Nephron (organoid): Measurements from ENCODE around the gene SPACDR.
A peak's percentile ranks its signal among the peaks of the same experiment; 100 is the strongest.

Source experiments
- H3K27ac Mint-ChIP-seq, 3 experiments: 2 replicates each; pipeline ENCODE4 v1.8.0; 2020; ENCODE audit warnings: mixed read lengths in 3 of 3, mild to moderate bottlenecking in 2 of 3, moderate library complexity in 1 of 3
- H3K27me3 Mint-ChIP-seq: 2 replicates; pipeline ENCODE4 v1.8.0; 2021; ENCODE audit warnings: low read depth, mild to moderate bottlenecking, moderate library complexity, mixed read lengths
- H3K36me3 Mint-ChIP-seq: 2 replicates; pipeline ENCODE4 v1.8.0; 2020; ENCODE audit warnings: low read depth, mixed read lengths
- H3K4me1 Mint-ChIP-seq: 2 replicates; pipeline ENCODE4 v1.8.0; 2020; ENCODE audit warnings: mixed read lengths
- H3K4me3 Mint-ChIP-seq, 3 experiments: 2 replicates each; pipeline ENCODE4 v1.8.0; 2020; ENCODE audit warnings: mild to moderate bottlenecking in 3 of 3, mixed read lengths in 3 of 3, moderate library complexity in 2 of 3
- H3K9me3 Mint-ChIP-seq: 2 replicates; pipeline ENCODE4 v1.8.0; 2020; ENCODE audit warnings: mixed read lengths
- CTCF ChIP-seq, 3 experiments: fragments of 200-600 bp; sonication (generic); IDR thresholded peaks; one replicate each; pipeline ENCODE4 v1.5.0; 2021; ENCODE audit warnings: antibody characterized with exemption in 3 of 3; ENCODE audit not compliant: unreplicated experiment in 3 of 3

SPACDR gene

GRCh38 chr7:100491192-100491578 is 27.1 kb upstream of the SPACDR start:
- no peak for TF ChIP-seq CTCF (IDR thresholded peaks at IDR 0.05; ENCODE audit: unreplicated experiment in 3 of 3)
- Mint-ChIP-seq H3K36me3 (peaks cover 17% of the 10 kb centered on the region), H3K27ac (no peak overlapping the region), H3K9me3 (no peaks in the 10 kb centered on the region), H3K27me3 (peaks cover 22% of the 10 kb centered on the region), H3K4me1 (peaks cover 18% of the 10 kb centered on the region), H3K4me3 (peak overlapping the region in 1 of 3 experiments; percentile 51)

- H3K4me1 Mint-ChIP-seq = peaks cover 23% of the 10 kb centered on the region
- H3K9me3 Mint-ChIP-seq = no peaks in the 10 kb centered on the region
- peaks cover 14% of the 10 kb centered on the region for H3K36me3 Mint-ChIP-seq
- no peak overlapping the region for H3K4me3 Mint-ChIP-seq
- peak overlapping the region in 1 of 3 experiments; percentile 60 for H3K27ac Mint-ChIP-seq
- no peak for TF ChIP-seq CTCF (IDR thresholded peaks at IDR 0.05; ENCODE audit: unreplicated experiment in 3 of 3)
- H3K27me3 Mint-ChIP-seq = peaks cover 21% of the 10 kb centered on the region
Observed at GRCh38 chr7:100490483-100491191, 26.6 kb upstream of the SPACDR start.

GRCh38 chr7:100489824-100490223 is 25.8 kb upstream of the SPACDR start:
- no peak for TF ChIP-seq CTCF (IDR thresholded peaks at IDR 0.05; ENCODE audit: unreplicated experiment in 3 of 3)
- H3K27ac Mint-ChIP-seq = peak overlapping the region; percentile 4 to 60 (median 59)
- H3K4me1 Mint-ChIP-seq = peaks cover 26% of the 10 kb centered on the region
- peaks cover 7% of the 10 kb centered on the region for H3K36me3 Mint-ChIP-seq
- no peaks in the 10 kb centered on the region for H3K9me3 Mint-ChIP-seq
- peak overlapping the region in 2 of 3 experiments; percentile 34 to 49 for H3K4me3 Mint-ChIP-seq
- H3K27me3 Mint-ChIP-seq = peaks cover 20% of the 10 kb centered on the region

GRCh38 chr7:100489121-100489520 is 25.1 kb upstream of the SPACDR start:
- Mint-ChIP-seq H3K9me3 (no peaks in the 10 kb centered on the region), H3K36me3 (peaks cover 5% of the 10 kb centered on the region), H3K27me3 (peaks cover 17% of the 10 kb centered on the region), H3K4me3 (no peak overlapping the region), H3K27ac (no peak overlapping the region), H3K4me1 (peaks cover 31% of the 10 kb centered on the region)
- no peak for TF ChIP-seq CTCF (IDR thresholded peaks at IDR 0.05; ENCODE audit: unreplicated experiment in 3 of 3)

GRCh38 chr7:100488333-100489095 is 24.5 kb upstream of the SPACDR start:
- H3K4me3 Mint-ChIP-seq = no peak overlapping the region
- peaks cover 17% of the 10 kb centered on the region for H3K27me3 Mint-ChIP-seq
- H3K36me3 Mint-ChIP-seq = peaks cover 5% of the 10 kb centered on the region
- H3K27ac Mint-ChIP-seq = no peak overlapping the region
- no peak for TF ChIP-seq CTCF (IDR thresholded peaks at IDR 0.05; ENCODE audit: unreplicated experiment in 3 of 3)
- H3K4me1 Mint-ChIP-seq = peaks cover 31% of the 10 kb centered on the region
- H3K9me3 Mint-ChIP-seq = no peaks in the 10 kb centered on the region
